ENCODE results near the gene ASS1.

Gene ASS1

DNA sequence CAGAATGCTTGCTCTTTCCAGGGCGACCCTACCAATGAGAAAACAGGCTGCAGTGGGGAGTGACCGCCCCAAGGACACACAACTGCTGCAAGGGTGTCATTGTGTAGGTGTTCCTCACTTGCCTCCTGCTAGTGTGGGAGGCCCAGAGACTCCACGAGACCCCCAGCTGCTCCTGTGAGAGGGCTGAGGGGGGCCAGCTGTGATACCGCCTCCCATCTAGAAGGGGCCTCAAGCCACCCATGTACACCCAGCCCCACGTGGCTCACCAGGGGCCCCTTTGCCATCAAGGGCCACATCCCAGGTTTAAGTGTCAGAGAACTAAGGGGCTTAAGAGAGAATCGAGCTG lies 1.3 kb upstream of the ASS1 start:
- Histone ChIP-seq H3K4me1 (ENCODE audit: control insufficient read depth, low read length) (peaks cover 9% of the 10 kb centered on the region; the same call in 1 of the 2 replicates), H3K36me3 (ENCODE audit: control insufficient read depth, low read length) (no peaks in the 10 kb centered on the region), H3K27me3 (ENCODE audit: control insufficient read depth, low read length) (no peaks in the 10 kb centered on the region), H3K4me2 (ENCODE audit: low read length) (no peak overlapping the region), H3K79me2 (ENCODE audit: control insufficient read depth, low read length) (no peaks in the 10 kb centered on the region), H4K20me1 (ENCODE audit: control insufficient read depth, insufficient read depth, low read depth, low read length) (no peaks in the 10 kb centered on the region), H3K27ac (ENCODE audit: low read depth, low read length) (no peak overlapping the region), H3F3A (ENCODE audit: control insufficient read depth, insufficient read depth) (no peaks in the 10 kb centered on the region), H3K4me3 (ENCODE audit: low read length) (no peak overlapping the region), H3K9me3 (ENCODE audit: control insufficient read depth, insufficient read depth, low read length) (peaks cover 8% of the 10 kb centered on the region; the same call in 1 of the 2 replicates), H3K9me2 (replicated peaks; ENCODE audit: control insufficient read depth, low read length) (no peaks in the 10 kb centered on the region)
- no peak for TF ChIP-seq EZH2phosphoT487 (IDR thresholded peaks at IDR 0.05; ENCODE audit: borderline replicate concordance, low read length)
- TF ChIP-seq, protein P1, sequence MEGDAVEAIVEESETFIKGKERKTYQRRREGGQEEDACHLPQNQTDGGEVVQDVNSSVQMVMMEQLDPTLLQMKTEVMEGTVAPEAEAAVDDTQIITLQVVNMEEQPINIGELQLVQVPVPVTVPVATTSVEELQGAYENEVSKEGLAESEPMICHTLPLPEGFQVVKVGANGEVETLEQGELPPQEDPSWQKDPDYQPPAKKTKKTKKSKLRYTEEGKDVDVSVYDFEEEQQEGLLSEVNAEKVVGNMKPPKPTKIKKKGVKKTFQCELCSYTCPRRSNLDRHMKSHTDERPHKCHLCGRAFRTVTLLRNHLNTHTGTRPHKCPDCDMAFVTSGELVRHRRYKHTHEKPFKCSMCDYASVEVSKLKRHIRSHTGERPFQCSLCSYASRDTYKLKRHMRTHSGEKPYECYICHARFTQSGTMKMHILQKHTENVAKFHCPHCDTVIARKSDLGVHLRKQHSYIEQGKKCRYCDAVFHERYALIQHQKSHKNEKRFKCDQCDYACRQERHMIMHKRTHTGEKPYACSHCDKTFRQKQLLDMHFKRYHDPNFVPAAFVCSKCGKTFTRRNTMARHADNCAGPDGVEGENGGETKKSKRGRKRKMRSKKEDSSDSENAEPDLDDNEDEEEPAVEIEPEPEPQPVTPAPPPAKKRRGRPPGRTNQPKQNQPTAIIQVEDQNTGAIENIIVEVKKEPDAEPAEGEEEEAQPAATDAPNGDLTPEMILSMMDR (IDR thresholded peaks at IDR 0.05; ENCODE audit: low read depth, low read length, poor library complexity, severe bottlenecking): no peak

DNA sequence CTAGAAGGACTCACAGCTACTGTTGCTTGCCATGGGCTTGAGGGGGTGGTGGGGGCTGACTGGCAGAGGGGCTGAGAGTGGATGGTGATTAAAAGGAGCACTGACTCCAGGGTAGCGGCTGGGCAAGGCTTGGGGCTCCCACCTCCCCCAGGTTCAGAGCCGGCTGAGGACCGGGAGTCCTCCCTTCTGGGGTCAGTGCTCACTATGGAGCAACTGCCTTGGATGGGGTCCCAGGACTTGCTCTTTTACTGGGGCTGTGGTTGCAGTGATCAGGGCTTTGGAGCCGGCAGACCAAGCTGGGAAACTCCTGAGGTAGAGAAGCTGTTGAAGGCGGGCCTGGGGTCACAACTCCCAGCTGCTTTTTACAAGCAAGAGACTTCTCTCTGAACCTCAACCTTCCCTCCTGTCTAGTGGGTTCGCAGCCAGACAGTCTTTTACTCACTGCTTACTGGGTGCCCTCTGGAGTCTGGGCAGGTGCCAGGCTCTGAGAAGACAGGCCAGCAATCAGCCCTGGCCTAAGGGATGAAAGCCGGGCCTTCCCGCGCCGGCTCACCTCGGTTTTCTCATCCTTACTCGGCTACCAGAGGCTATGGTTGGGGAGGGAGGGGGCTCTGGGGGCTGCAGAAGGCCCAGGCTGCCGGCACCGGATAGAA lies 795 bp upstream of the ASS1 start:
- no peaks in the 10 kb centered on the region for H4K20me1 ChIP-seq (ENCODE audit: control insufficient read depth, insufficient read depth, low read depth, low read length)
- no peaks in the 10 kb centered on the region for H3K36me3 ChIP-seq (ENCODE audit: control insufficient read depth, low read length)
- H3K9me3 ChIP-seq (ENCODE audit: control insufficient read depth, insufficient read depth, low read length): peaks cover 8% of the 10 kb centered on the region; the same call in 1 of the 2 replicates
- H3K4me2 ChIP-seq (ENCODE audit: low read length): no peak overlapping the region
- no peaks in the 10 kb centered on the region for H3F3A ChIP-seq (ENCODE audit: control insufficient read depth, insufficient read depth)
- no peaks in the 10 kb centered on the region for H3K9me2 ChIP-seq (replicated peaks; ENCODE audit: control insufficient read depth, low read length)
- no peaks in the 10 kb centered on the region for H3K79me2 ChIP-seq (ENCODE audit: control insufficient read depth, low read length)
- H3K27ac ChIP-seq (ENCODE audit: low read depth, low read length): no peak overlapping the region
- no peaks in the 10 kb centered on the region for H3K27me3 ChIP-seq (ENCODE audit: control insufficient read depth, low read length)
- H3K4me1 ChIP-seq (ENCODE audit: control insufficient read depth, low read length): peaks cover 9% of the 10 kb centered on the region; the same call in 1 of the 2 replicates
- TF ChIP-seq, protein P1 (IDR thresholded peaks at IDR 0.05; ENCODE audit: low read depth, low read length, poor library complexity, severe bottlenecking): no peak
- TF ChIP-seq EZH2phosphoT487 (IDR thresholded peaks at IDR 0.05; ENCODE audit: borderline replicate concordance, low read length): no peak
- no peak overlapping the region for H3K4me3 ChIP-seq (ENCODE audit: low read length)

DNA sequence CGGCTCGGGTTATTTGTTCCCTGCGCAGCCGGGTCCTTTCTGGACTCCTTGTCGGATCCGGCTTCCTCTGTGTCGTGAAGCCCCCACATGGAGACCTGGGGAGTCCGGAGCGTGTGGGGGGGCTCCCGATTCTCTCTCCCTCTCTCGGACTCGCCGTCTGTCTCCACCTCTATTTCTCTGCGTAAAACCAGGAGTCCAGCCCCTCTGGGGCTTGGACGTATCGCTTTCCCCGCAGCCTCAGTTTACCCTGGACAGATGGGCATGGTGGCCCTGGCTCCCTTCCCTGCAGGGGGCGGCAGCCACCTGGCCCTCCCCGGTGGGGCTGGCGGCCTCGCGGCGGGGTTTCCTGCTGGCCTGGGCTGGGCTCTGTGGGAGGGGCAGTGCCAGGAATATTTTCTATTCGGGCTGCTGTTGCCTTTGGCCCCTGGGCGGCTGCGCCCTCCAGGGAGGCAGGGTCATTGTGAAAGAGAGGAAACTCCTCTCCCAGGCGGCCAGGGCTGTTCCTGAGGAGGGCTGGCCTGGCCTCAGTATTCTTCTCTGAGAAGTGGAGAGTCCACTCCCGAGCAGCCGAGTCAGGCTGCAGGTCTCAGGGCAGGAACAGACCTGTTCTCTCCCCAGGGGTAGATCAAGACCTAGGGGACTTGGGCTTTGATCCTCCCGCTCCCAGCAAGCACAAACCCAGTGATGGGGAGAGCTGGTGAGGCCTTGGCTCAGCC lies 665 bp downstream of the ASS1 start:
- H3F3A ChIP-seq (ENCODE audit: control insufficient read depth, insufficient read depth): no peaks in the 10 kb centered on the region
- H3K4me2 ChIP-seq (ENCODE audit: low read length): no peak overlapping the region

More for the DNA sequence above, 665 bp downstream of the ASS1 start:
- Histone ChIP-seq H3K27me3 (ENCODE audit: control insufficient read depth, low read length) (no peaks in the 10 kb centered on the region), H4K20me1 (ENCODE audit: control insufficient read depth, insufficient read depth, low read depth, low read length) (no peaks in the 10 kb centered on the region), H3K9me3 (ENCODE audit: control insufficient read depth, insufficient read depth, low read length) (peaks cover 8% of the 10 kb centered on the region; the same call in 1 of the 2 replicates), H3K9me2 (replicated peaks; ENCODE audit: control insufficient read depth, low read length) (no peaks in the 10 kb centered on the region), H3K4me1 (ENCODE audit: control insufficient read depth, low read length) (peaks cover 9% of the 10 kb centered on the region; the same call in 1 of the 2 replicates), H3K79me2 (ENCODE audit: control insufficient read depth, low read length) (no peaks in the 10 kb centered on the region), H3K36me3 (ENCODE audit: control insufficient read depth, low read length) (no peaks in the 10 kb centered on the region), H3K27ac (ENCODE audit: low read depth, low read length) (no peak overlapping the region), H3K4me3 (ENCODE audit: low read length) (no peak overlapping the region)
- TF ChIP-seq, protein P1 (IDR thresholded peaks at IDR 0.05; ENCODE audit: low read depth, low read length, poor library complexity, severe bottlenecking): no peak
- TF ChIP-seq EZH2phosphoT487 (IDR thresholded peaks at IDR 0.05; ENCODE audit: borderline replicate concordance, low read length): no peak
